GM23248 (cell line): Measurements from ENCODE around the gene ANXA3.

Experiments
- EZH2 ChIP-seq: fragments of 200-600 bp; sonication (generic); IDR thresholded peaks from 2 replicates; pipeline ENCODE4 v1.6.1; 2018; ENCODE audit warnings: antibody characterized with exemption, mild to moderate bottlenecking; ENCODE audit not compliant: insufficient read depth, poor library complexity, severe bottlenecking
- EZH2phosphoT487 ChIP-seq: fragments of 200-600 bp; sonication (generic); IDR thresholded peaks from 2 replicates; pipeline ENCODE4 v1.6.1; 2018; ENCODE audit warnings: antibody characterized with exemption, moderate library complexity, mild to moderate bottlenecking, low read depth; ENCODE audit not compliant: insufficient read depth

- no peak for TF ChIP-seq EZH2
- TF ChIP-seq EZH2phosphoT487 = no peak
Observed at GRCh38 chr4:78519962-78520361, 31.6 kb upstream of the ANXA3 start.
